ENCODE data around the gene C3orf62. TPM values are rescaled to one million over a fixed set of nuclear protein-coding genes. Genes with fewer than 3 reads are reported as not detected.
A peak's percentile ranks its signal among the peaks of the same experiment; 100 is the strongest.

Gene C3orf62
- total RNA-seq, 1 experiment from 2014 or later: 6.9 TPM

- H3K27ac ChIP-seq: no peak overlapping the region
- intact Hi-C loops (cut with micrococcal nuclease; ENCODE audit: unreplicated experiment): loop anchor here (10.0 kb wide), 1 partner anchor 124 kb away; the partner anchor contains the start of gene KLHDC8B
- no peaks in the 10 kb centered on the region for H3F3A ChIP-seq (ENCODE audit: insufficient read depth, low read depth)
- H2AFZ ChIP-seq: no peak overlapping the region
- no peak overlapping the region for H3K4me3 ChIP-seq
- no peaks in the 10 kb centered on the region for H3K9me3 ChIP-seq (ENCODE audit: insufficient read depth, low read depth)
- POLR2A ChIA-PET (ENCODE audit: unreplicated experiment): no interaction called here
- H3K4me1 ChIP-seq (replicated peaks; ENCODE audit: insufficient read depth): no peaks in the 10 kb centered on the region
- DNase-seq: no peak
- BruUV-seq (replicated peaks): no TSS peak
- TF ChIP-seq CTCF (conservative IDR thresholded peaks at IDR 0.05): no peak
- TF ChIP-seq EZH2 (IDR thresholded peaks at IDR 0.05; ENCODE audit: low read depth): no peak
- no peaks in the 10 kb centered on the region for H3K79me2 ChIP-seq (ENCODE audit: low read depth)
- no peak overlapping the region for H3K4me2 ChIP-seq
- no peaks in the 10 kb centered on the region for H3K9me2 ChIP-seq (ENCODE audit: insufficient read depth)
- H4K20me1 ChIP-seq (ENCODE audit: insufficient read depth): no peaks in the 10 kb centered on the region
- no peaks in the 10 kb centered on the region; the same call in 1 of the 2 replicates for H3K36me3 ChIP-seq (ENCODE audit: low read depth)
- H3K27me3 ChIP-seq (ENCODE audit: insufficient read depth, low read depth): no peaks in the 10 kb centered on the region
- CTCF ChIA-PET: no interaction called here
Observed at GRCh38 chr3:49298511-49298910, 21.5 kb upstream of the C3orf62 start.

GRCh38 chr3:49296781-49297411, 19.9 kb upstream of the C3orf62 start:
- H3K79me2 ChIP-seq (ENCODE audit: low read depth): no peaks in the 10 kb centered on the region
- BruUV-seq (replicated peaks): no TSS peak
- DNase-seq: no peak
- no peaks in the 10 kb centered on the region for H3K27me3 ChIP-seq (ENCODE audit: insufficient read depth, low read depth)
- H3K36me3 ChIP-seq (ENCODE audit: low read depth): peaks cover 4% of the 10 kb centered on the region; the same call in 1 of the 2 replicates
- H3K9me2 ChIP-seq (ENCODE audit: insufficient read depth): no peaks in the 10 kb centered on the region
- CTCF ChIA-PET: interaction anchor here (0.5 to 0.6 kb wide), 2 partner anchors 87 to 128 kb away, joined by 3 to 8 read pairs; no protein-coding TSS in a partner anchor
- intact Hi-C loops (cut with micrococcal nuclease; ENCODE audit: unreplicated experiment): loop anchor here (10.0 kb wide), 1 partner anchor 122 kb away; the partner anchor contains the start of gene KLHDC8B
- H3K4me3 ChIP-seq: no peak overlapping the region
- H3K9me3 ChIP-seq (ENCODE audit: insufficient read depth, low read depth): no peaks in the 10 kb centered on the region
- no peaks in the 10 kb centered on the region for H3K4me1 ChIP-seq (replicated peaks; ENCODE audit: insufficient read depth)
- POLR2A ChIA-PET (ENCODE audit: unreplicated experiment): interaction anchor here (0.6 kb wide), 1 partner anchor 205 kb away, joined by 4 read pairs; no protein-coding TSS in a partner anchor
- H3F3A ChIP-seq (ENCODE audit: insufficient read depth, low read depth): no peaks in the 10 kb centered on the region
- H3K4me2 ChIP-seq: no peak overlapping the region
- H4K20me1 ChIP-seq (ENCODE audit: insufficient read depth): no peaks in the 10 kb centered on the region
- TF ChIP-seq EZH2 (IDR thresholded peaks at IDR 0.05; ENCODE audit: low read depth) (no peak), CTCF (conservative IDR thresholded peaks at IDR 0.05) (no peak)
- H3K27ac ChIP-seq: no peak overlapping the region
- no peak overlapping the region for H2AFZ ChIP-seq

DNA sequence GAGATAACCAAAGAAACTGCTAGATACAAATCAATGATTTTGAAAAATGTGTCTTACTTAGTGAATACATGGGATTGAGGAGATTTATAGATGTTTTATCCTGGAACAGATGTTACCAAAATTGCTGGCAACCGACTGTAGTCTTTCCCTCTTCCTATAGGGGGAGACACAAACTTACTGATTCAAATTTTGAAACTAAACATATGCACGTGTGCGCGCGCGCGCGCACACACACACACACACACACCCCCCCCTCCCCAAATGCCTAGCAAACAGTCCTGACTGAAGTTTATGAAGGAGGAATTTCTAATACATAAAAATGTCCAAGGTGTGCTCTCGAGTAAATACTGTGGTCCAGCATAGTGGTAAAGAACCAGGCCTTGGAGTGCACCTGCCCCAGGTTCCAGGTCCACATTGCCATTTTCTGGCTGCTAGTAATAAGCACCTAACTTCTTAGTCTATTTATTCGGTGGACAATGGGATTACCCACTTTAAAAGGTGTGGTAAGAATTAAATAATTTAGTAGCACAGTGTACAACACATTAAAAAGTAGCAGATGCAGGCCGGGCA, 18.5 kb upstream of the C3orf62 start:
- Histone ChIP-seq H3K4me3 (no peak overlapping the region), H2AFZ (no peak overlapping the region), H3K36me3 (ENCODE audit: low read depth) (peaks cover 4% of the 10 kb centered on the region; the same call in 1 of the 2 replicates), H3K9me3 (ENCODE audit: insufficient read depth, low read depth) (no peaks in the 10 kb centered on the region), H3K4me1 (replicated peaks; ENCODE audit: insufficient read depth) (no peaks in the 10 kb centered on the region), H3K79me2 (ENCODE audit: low read depth) (no peaks in the 10 kb centered on the region), H3K27ac (no peak overlapping the region), H4K20me1 (ENCODE audit: insufficient read depth) (no peaks in the 10 kb centered on the region), H3K9me2 (ENCODE audit: insufficient read depth) (no peaks in the 10 kb centered on the region), H3K4me2 (no peak overlapping the region), H3F3A (ENCODE audit: insufficient read depth, low read depth) (no peaks in the 10 kb centered on the region), H3K27me3 (ENCODE audit: insufficient read depth, low read depth) (no peaks in the 10 kb centered on the region)
- no peak for TF ChIP-seq EZH2 (IDR thresholded peaks at IDR 0.05; ENCODE audit: low read depth)
- TF ChIP-seq CTCF (conservative IDR thresholded peaks at IDR 0.05): peak; percentile 72
- ChIA-PET POLR2A (ENCODE audit: unreplicated experiment) (no interaction called here), CTCF (no interaction called here)
- intact Hi-C loops (cut with micrococcal nuclease; ENCODE audit: unreplicated experiment): loop anchor here (1.0 to 10.0 kb wide), 2 partner anchors 121 to 154 kb away; partner anchors contain the start of gene KLHDC8B
- BruUV-seq (replicated peaks): no TSS peak
- peak in 1 of 2 experiments; percentile 36 for DNase-seq

All from PC-9 (cell line).